ENCODE measurements around the gene AKAP17A. TPM values are rescaled to one million over a fixed set of nuclear protein-coding genes. Genes with fewer than 3 reads are reported as not detected.
"Not testable (repeated sequence)": the region's sequence is repeated elsewhere in the genome, so short reads cannot be mapped to it uniquely, and the experiment has no call there.

The AKAP17A gene
- total and polyA plus RNA-seq, 2 of the 13 experiments (the other 11 are each of a cell fraction or from before 2014, with no cell fraction given): 20.5 to 26.5 TPM

DNA sequence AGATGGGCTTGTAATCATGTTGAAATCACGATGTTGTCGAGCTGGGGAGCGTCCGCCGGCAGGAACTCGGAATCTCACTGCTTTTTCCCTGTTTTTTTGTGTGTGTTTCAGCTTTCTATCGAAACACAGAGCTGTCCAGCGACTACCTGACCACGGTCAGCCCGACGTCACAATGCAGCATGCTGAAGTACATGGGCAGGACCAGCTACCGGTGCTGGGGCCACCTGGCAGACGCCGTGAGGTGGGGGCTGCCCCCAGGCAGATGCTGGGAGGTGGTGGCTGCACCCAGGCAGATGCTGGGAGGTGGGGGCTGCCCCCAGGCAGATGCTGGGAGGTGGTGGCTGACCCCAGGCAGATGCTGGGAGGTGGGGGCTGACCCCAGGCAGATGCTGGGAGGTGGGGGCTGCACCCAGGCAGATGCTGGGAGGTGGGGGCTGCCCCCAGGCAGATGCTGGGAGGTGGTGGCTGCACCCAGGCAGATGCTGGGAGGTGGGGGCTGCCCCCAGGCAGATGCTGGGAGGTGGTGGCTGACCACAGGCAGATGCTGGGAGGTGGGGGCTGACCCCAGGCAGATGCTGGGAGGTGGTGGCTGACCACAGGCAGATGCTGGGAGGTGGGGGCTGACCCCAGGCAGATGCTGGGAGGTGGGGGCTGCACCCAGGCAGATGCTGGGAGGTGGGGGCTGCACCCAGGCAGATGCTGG lies 32.9 kb downstream of the AKAP17A start:
- in situ Hi-C loops (cut with HindIII; ENCODE audit: extremely low pct_ligation_motif_present, low pct_unique_long_range_greater_than_20kb); H3K9me3 ChIP-seq (ENCODE audit: low read length); FAIRE-seq; H3K4me1 ChIP-seq (ENCODE audit: insufficient read depth, low read length); H3K27me3 ChIP-seq (ENCODE audit: control insufficient read depth in 1 of 2, insufficient read depth in 2 of 2, low read length in 2 of 2); H3K27ac ChIP-seq (ENCODE audit: extremely low read length, insufficient read depth, low read length); H3K79me2 ChIP-seq (ENCODE audit: insufficient read depth, low read length); intact Hi-C loops (cut with micrococcal nuclease; ENCODE audit: unreplicated experiment); H3K9ac ChIP-seq (ENCODE audit: insufficient read depth, low read depth, low read length); H3K36me3 ChIP-seq (replicated peaks in 1 of 2; ENCODE audit: control insufficient read depth in 1 of 2, insufficient read depth in 2 of 2, low read length in 2 of 2); ATAC-seq; CTCF ChIA-PET (ENCODE audit: low intra/inter-chr PET ratio, low total read pairs); H2AFZ ChIP-seq (ENCODE audit: low read length); BruUV-seq (replicated peaks); H3K4me2 ChIP-seq (ENCODE audit: low read depth, low read length); DNase-seq (ENCODE audit: low spot score); H4K20me1 ChIP-seq (ENCODE audit: insufficient read depth, low read length); H3K4me3 ChIP-seq (replicated peaks in 1 of 3; ENCODE audit: insufficient read depth in 1 of 3, low read depth in 2 of 3, low read length in 3 of 3); POLR2A ChIA-PET: not testable (repeated sequence)
- WGBS (ENCODE audit: low lambda C conversion rate): 36% methylated on average over 10 of the region's 14 CpGs

DNA sequence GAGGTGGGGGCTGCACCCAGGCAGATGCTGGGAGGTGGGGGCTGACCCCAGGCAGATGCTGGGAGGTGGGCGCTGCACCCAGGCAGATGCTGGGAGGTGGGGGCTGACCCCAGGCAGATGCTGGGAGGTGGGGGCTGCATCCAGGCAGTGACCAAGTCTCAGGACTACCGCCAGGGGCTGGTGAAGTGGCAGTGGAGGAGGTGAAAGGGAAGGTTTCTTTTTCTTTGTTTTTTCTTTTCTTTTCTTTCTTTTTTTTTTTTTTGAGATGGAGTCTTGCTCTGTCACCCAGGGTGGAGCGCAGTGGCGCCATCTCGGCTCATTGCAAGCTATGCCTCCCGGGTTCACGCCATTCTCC lies 33.4 kb downstream of the AKAP17A start:
- H3K4me1 ChIP-seq (ENCODE audit: insufficient read depth, low read length); intact Hi-C loops (cut with micrococcal nuclease; ENCODE audit: unreplicated experiment); H3K27ac ChIP-seq (ENCODE audit: extremely low read length, insufficient read depth, low read length); H2AFZ ChIP-seq (ENCODE audit: low read length); POLR2A ChIA-PET; H3K36me3 ChIP-seq (replicated peaks in 1 of 2; ENCODE audit: control insufficient read depth in 1 of 2, insufficient read depth in 2 of 2, low read length in 2 of 2); CTCF ChIA-PET (ENCODE audit: low intra/inter-chr PET ratio, low total read pairs); H3K79me2 ChIP-seq (ENCODE audit: insufficient read depth, low read length); ATAC-seq; H3K9ac ChIP-seq (ENCODE audit: insufficient read depth, low read depth, low read length); BruUV-seq (replicated peaks); DNase-seq (ENCODE audit: low spot score); H4K20me1 ChIP-seq (ENCODE audit: insufficient read depth, low read length); FAIRE-seq; H3K9me3 ChIP-seq (ENCODE audit: low read length); in situ Hi-C loops (cut with HindIII; ENCODE audit: extremely low pct_ligation_motif_present, low pct_unique_long_range_greater_than_20kb); H3K4me3 ChIP-seq (replicated peaks in 1 of 3; ENCODE audit: insufficient read depth in 1 of 3, low read depth in 2 of 3, low read length in 3 of 3); H3K4me2 ChIP-seq (ENCODE audit: low read depth, low read length): not testable (repeated sequence)
- 27% methylated on average over 7 of the region's 7 CpGs for WGBS (ENCODE audit: low lambda C conversion rate)
- H3K27me3 ChIP-seq (ENCODE audit: control insufficient read depth in 1 of 2, insufficient read depth in 2 of 2, low read length in 2 of 2): peaks cover 4 to 13% of the 10 kb centered on the region in 2 experiments; a peak in 3 of 5 replicates

GRCh38 chrX:1629244-1629643 lies 37.8 kb downstream of the AKAP17A start:
- Histone ChIP-seq H3K9ac (ENCODE audit: insufficient read depth, low read depth, low read length) (no peak overlapping the region), H3K4me3 (replicated peaks in 1 of 3; ENCODE audit: insufficient read depth in 1 of 3, low read depth in 2 of 3, low read length in 3 of 3) (no peak overlapping the region), H2AFZ (ENCODE audit: low read length) (no peak overlapping the region), H3K27ac (ENCODE audit: extremely low read length, insufficient read depth, low read length) (no peak overlapping the region), H3K36me3 (replicated peaks in 1 of 2; ENCODE audit: control insufficient read depth in 1 of 2, insufficient read depth in 2 of 2, low read length in 2 of 2) (no peaks in the 10 kb centered on the region), H3K27me3 (ENCODE audit: control insufficient read depth in 1 of 2, insufficient read depth in 2 of 2, low read length in 2 of 2) (peaks cover 2 to 16% of the 10 kb centered on the region in 2 experiments; a peak in 3 of 5 replicates), H3K4me2 (ENCODE audit: low read depth, low read length) (0 out of 2 replicates have a peak overlapping the region, but pooled peaks have one; percentile 25), H3K4me1 (ENCODE audit: insufficient read depth, low read length) (no peaks in the 10 kb centered on the region), H3K79me2 (ENCODE audit: insufficient read depth, low read length) (no peaks in the 10 kb centered on the region), H3K9me3 (ENCODE audit: low read length) (no peaks in the 10 kb centered on the region), H4K20me1 (ENCODE audit: insufficient read depth, low read length) (no peaks in the 10 kb centered on the region)
- WGBS (ENCODE audit: low lambda C conversion rate): 8% methylated on average over 7 of the region's 7 CpGs
- no TSS peak for BruUV-seq (replicated peaks)
- POLR2A ChIA-PET: no interaction called here
- DNase-seq (ENCODE audit: low spot score) (no peak), ATAC-seq (peak; percentile 24; the same call in 1 of the 3 replicates), FAIRE-seq (no peak)
- intact Hi-C loops (cut with micrococcal nuclease; ENCODE audit: unreplicated experiment): no loop called here
- CTCF ChIA-PET (ENCODE audit: low intra/inter-chr PET ratio, low total read pairs): no interaction called here
- in situ Hi-C loops (cut with HindIII; ENCODE audit: extremely low pct_ligation_motif_present, low pct_unique_long_range_greater_than_20kb): no loop called here
- no peak for TF ChIP-seq THAP9 (CRISPR knock-in tag; IDR thresholded peaks at IDR 0.05; ENCODE audit: borderline replicate concordance)
- no peak for TF ChIP-seq ATM (IDR thresholded peaks at IDR 0.05; ENCODE audit: borderline replicate concordance)
- no peak for TF ChIP-seq CBFB (CRISPR knock-in tag; IDR thresholded peaks at IDR 0.05)
- TF ChIP-seq, protein P1, sequence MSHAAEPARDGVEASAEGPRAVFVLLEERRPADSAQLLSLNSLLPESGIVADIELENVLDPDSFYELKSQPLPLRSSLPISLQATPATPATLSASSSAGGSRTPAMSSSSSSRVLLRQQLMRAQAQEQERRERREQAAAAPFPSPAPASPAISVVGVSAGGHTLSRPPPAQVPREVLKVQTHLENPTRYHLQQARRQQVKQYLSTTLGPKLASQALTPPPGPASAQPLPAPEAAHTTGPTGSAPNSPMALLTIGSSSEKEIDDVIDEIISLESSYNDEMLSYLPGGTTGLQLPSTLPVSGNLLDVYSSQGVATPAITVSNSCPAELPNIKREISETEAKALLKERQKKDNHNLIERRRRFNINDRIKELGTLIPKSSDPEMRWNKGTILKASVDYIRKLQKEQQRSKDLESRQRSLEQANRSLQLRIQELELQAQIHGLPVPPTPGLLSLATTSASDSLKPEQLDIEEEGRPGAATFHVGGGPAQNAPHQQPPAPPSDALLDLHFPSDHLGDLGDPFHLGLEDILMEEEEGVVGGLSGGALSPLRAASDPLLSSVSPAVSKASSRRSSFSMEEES (CRISPR knock-in tag; IDR thresholded peaks at IDR 0.05): no peak
- TF ChIP-seq, protein P2, sequence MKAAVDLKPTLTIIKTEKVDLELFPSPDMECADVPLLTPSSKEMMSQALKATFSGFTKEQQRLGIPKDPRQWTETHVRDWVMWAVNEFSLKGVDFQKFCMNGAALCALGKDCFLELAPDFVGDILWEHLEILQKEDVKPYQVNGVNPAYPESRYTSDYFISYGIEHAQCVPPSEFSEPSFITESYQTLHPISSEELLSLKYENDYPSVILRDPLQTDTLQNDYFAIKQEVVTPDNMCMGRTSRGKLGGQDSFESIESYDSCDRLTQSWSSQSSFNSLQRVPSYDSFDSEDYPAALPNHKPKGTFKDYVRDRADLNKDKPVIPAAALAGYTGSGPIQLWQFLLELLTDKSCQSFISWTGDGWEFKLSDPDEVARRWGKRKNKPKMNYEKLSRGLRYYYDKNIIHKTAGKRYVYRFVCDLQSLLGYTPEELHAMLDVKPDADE (CRISPR knock-in tag; IDR thresholded peaks at IDR 0.05): no peak

Data from HepG2 (cell line).